Suprapubic skin (tissue), 4 donors: Measurements from ENCODE around the gene ZNFX1. TPM values are rescaled to one million over a fixed set of nuclear protein-coding genes. Genes with fewer than 3 reads are reported as not detected.

Experiments
- DNase-seq, 2 donors: peaks; one replicate each; pipeline ENCODE4 v3.0.0-alpha.2; 2019; ENCODE audit warnings: low spot score in 2 of 2
- H3K27ac ChIP-seq: fragments of 200-600 bp; sonication (generic); one replicate; pipeline ENCODE4 v1.5.1; 2019
- H3K27me3 ChIP-seq: fragments of 200-600 bp; sonication (generic); one replicate; pipeline ENCODE4 v1.5.1; 2019
- H3K36me3 ChIP-seq: fragments of 200-600 bp; sonication (generic); one replicate; pipeline ENCODE4 v1.5.1; 2019
- H3K4me1 ChIP-seq: fragments of 200-600 bp; sonication (generic); one replicate; pipeline ENCODE4 v1.5.1; 2019
- H3K4me3 ChIP-seq: fragments of 200-600 bp; sonication (generic); one replicate; pipeline ENCODE4 v1.5.1; 2019; ENCODE audit warnings: mild to moderate bottlenecking
- H3K9me3 ChIP-seq: fragments of 200-600 bp; sonication (generic); one replicate; pipeline ENCODE4 v1.5.1; 2019
- CTCF ChIP-seq, 2 donors: fragments of 200-600 bp in 1 of 2; fragments of 450-650 bp in 1 of 2; sonication (generic) in 1 of 2; IDR thresholded peaks; one replicate each; pipeline ENCODE4 v1.5.1; 2016 to 2019; ENCODE audit warnings: antibody characterized with exemption in 2 of 2, mild to moderate bottlenecking in 1 of 2, moderate library complexity in 1 of 2
- EP300 ChIP-seq: sonication (generic); formaldehyde crosslinking; IDR thresholded peaks from one replicate; pipeline ENCODE4 v1.6.1; 2017; ENCODE audit warnings: antibody characterized with exemption
- POLR2A ChIP-seq, 2 donors: fragments of 450-650 bp; IDR thresholded peaks; one replicate each; pipeline ENCODE4 v1.6.1; 2017; ENCODE audit warnings: antibody characterized with exemption in 2 of 2, mild to moderate bottlenecking in 2 of 2, moderate library complexity in 2 of 2
- POLR2AphosphoS5 ChIP-seq, 3 donors: sonication (generic); formaldehyde crosslinking; IDR thresholded peaks; one replicate each; pipeline ENCODE4 v1.6.1; 2017; ENCODE audit warnings: antibody characterized with exemption in 3 of 3
- WGBS: methylation state at CpG from one replicate; pipeline ENCODE4 v1.1.5; 2018; 5-methylcytosine and 5-hydroxymethylcytosine counted together
- total RNA-seq, 4 donors: library from RNA; depleted of rRNA; stranded (reverse); fragments of >200 nt; gene quantifications; one replicate each; pipeline ENCODE4 v1.1.0, GENCODE V29; 2016

ZNFX1 gene
- total RNA-seq, 4 donors from 2014 or later = 25.9 to 36.1 (median 33.2) TPM

GRCh38 chr20:49283703-49284625, 6.1 kb upstream of the ZNFX1 start:
- H3K4me1 ChIP-seq = peaks cover 41% of the 10 kb centered on the region
- H3K27ac ChIP-seq = no peak overlapping the region
- no peak overlapping the region for H3K4me3 ChIP-seq

GRCh38 chr20:49283176-49283702, 5.4 kb upstream of the ZNFX1 start:
- no peak for DNase-seq
- peaks cover 41% of the 10 kb centered on the region for H3K4me1 ChIP-seq
- H3K4me3 ChIP-seq = no peak overlapping the region
- peaks cover 14% of the 10 kb centered on the region for H3K9me3 ChIP-seq
- peaks cover 88% of the 10 kb centered on the region for H3K36me3 ChIP-seq
- no peak for TF ChIP-seq EP300
- no peak overlapping the region for H3K27ac ChIP-seq
- 92% methylated on average over 9 of the region's 9 CpGs for WGBS
- H3K27me3 ChIP-seq = no peaks in the 10 kb centered on the region

More at GRCh38 chr20:49283703-49284625, 6.1 kb upstream of the ZNFX1 start:
- WGBS = 97% methylated on average over 3 of the region's 3 CpGs
- TF ChIP-seq POLR2A (IDR thresholded peaks at IDR 0.05) (no peak), POLR2AphosphoS5 (IDR thresholded peaks at IDR 0.05) (no peak), EP300 (no peak), CTCF (IDR thresholded peaks at IDR 0.05) (no peak)
- peaks cover 95% of the 10 kb centered on the region for H3K36me3 ChIP-seq
- no peak for DNase-seq
- H3K9me3 ChIP-seq = peaks cover 14% of the 10 kb centered on the region
- no peaks in the 10 kb centered on the region for H3K27me3 ChIP-seq

- H3K4me3 ChIP-seq = no peak overlapping the region
- H3K9me3 ChIP-seq = peaks cover 14% of the 10 kb centered on the region
- peaks cover 82% of the 10 kb centered on the region for H3K36me3 ChIP-seq
- peaks cover 39% of the 10 kb centered on the region for H3K4me1 ChIP-seq
- WGBS = 84% methylated on average over 20 of the region's 20 CpGs
- H3K27ac ChIP-seq = no peak overlapping the region
- no peak for DNase-seq
- TF ChIP-seq EP300 (no peak), POLR2AphosphoS5 (IDR thresholded peaks at IDR 0.05) (no peak), POLR2A (IDR thresholded peaks at IDR 0.05) (no peak), CTCF (IDR thresholded peaks at IDR 0.05) (no peak)
- no peaks in the 10 kb centered on the region for H3K27me3 ChIP-seq
Observed at GRCh38 chr20:49282584-49283171, 4.8 kb upstream of the ZNFX1 start.

DNA sequence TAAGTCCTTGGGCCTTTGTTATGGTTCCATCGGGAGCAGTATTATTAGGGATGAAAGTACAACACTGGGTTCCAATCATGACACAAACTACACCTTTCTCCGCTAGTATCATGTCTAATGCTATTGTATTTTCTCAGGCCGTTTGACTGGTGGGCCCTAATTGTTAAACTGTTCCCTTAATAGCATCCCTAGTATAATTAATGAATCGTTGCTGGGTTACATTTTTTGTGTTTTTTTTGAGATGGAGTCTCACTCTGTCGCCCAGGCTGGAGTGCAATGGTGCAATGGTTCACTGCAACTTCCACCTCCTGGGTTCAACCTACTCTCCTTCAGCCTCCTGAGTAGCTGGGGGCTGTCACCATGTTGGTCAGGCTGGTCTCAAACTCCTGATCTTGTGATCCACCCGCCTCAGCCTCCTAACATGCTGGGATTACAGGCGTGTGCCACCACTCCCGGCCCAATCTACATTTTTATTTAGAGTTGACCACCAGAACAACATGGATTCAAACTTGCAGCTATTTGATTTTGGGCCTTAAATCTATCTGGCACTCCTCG, 4.1 kb upstream of the ZNFX1 start:
- Histone ChIP-seq H3K4me3 (no peak overlapping the region), H3K4me1 (peaks cover 42% of the 10 kb centered on the region), H3K36me3 (peaks cover 75% of the 10 kb centered on the region), H3K27me3 (no peaks in the 10 kb centered on the region), H3K9me3 (peaks cover 13% of the 10 kb centered on the region), H3K27ac (no peak overlapping the region)
- WGBS = 87% methylated on average over 9 of the region's 9 CpGs
- TF ChIP-seq POLR2A (IDR thresholded peaks at IDR 0.05) (no peak), EP300 (no peak), POLR2AphosphoS5 (IDR thresholded peaks at IDR 0.05) (no peak), CTCF (IDR thresholded peaks at IDR 0.05) (no peak)
- no peak for DNase-seq

GRCh38 chr20:49281059-49281912, 3.4 kb upstream of the ZNFX1 start:
- Histone ChIP-seq H3K27ac (peak overlapping the region; percentile 22), H3K27me3 (no peaks in the 10 kb centered on the region), H3K36me3 (peaks cover 68% of the 10 kb centered on the region), H3K9me3 (peaks cover 6% of the 10 kb centered on the region), H3K4me1 (peaks cover 49% of the 10 kb centered on the region), H3K4me3 (no peak overlapping the region)
- no peak for DNase-seq
- TF ChIP-seq POLR2AphosphoS5 (IDR thresholded peaks at IDR 0.05) (no peak), EP300 (no peak), POLR2A (IDR thresholded peaks at IDR 0.05) (no peak), CTCF (IDR thresholded peaks at IDR 0.05) (no peak)
- WGBS = 76% methylated on average over 13 of the region's 13 CpGs
